Epithelial cell of proximal tubule (primary cell): ENCODE data around the gene DIO1. TPM values are rescaled to one million over a fixed set of nuclear protein-coding genes. Genes with fewer than 3 reads are reported as not detected.

Source experiments
- DNase-seq: peaks from one replicate; pipeline ENCODE4 v3.0.0-alpha.2; 2011; ENCODE audit warnings: low read depth
- H3K4me3 ChIP-seq: 2 replicates; pipeline ENCODE4 v1.5.1; 2011; ENCODE audit warnings: low read depth, mild to moderate bottlenecking, low read length
- CTCF ChIP-seq: conservative IDR thresholded peaks from 2 replicates; pipeline ENCODE4 v1.5.1; 2012; ENCODE audit warnings: low read depth, mild to moderate bottlenecking, low read length
- total RNA-seq: library from RNA; depleted of rRNA; stranded (reverse); fragments of >200 nt; gene quantifications from 2 replicates; pipeline ENCODE4 v1.2.3, GENCODE V29; 2015

The DIO1 gene
- total RNA-seq, 1 donor from 2014 or later, result not detected

- no peak overlapping the region for H3K4me3 ChIP-seq
- no peak for TF ChIP-seq CTCF
- no peak for DNase-seq
These were observed 12.1 kb downstream of the DIO1 start for GRCh38 chr1:53906121-53906520.

GRCh38 chr1:53909946-53910345 lies 16.0 kb downstream of the DIO1 start:
- H3K4me3 ChIP-seq, result no peak overlapping the region
- DNase-seq, result no peak
- no peak for TF ChIP-seq CTCF

- TF ChIP-seq CTCF, result no peak
- no peak for DNase-seq
- no peak overlapping the region for H3K4me3 ChIP-seq
These were observed 17.5 kb downstream of the DIO1 start for GRCh38 chr1:53911442-53911841.

- H3K4me3 ChIP-seq, result no peak overlapping the region
- no peak for TF ChIP-seq CTCF
- DNase-seq, result no peak
These were observed 19.5 kb downstream of the DIO1 start for GRCh38 chr1:53913352-53914033.

- DNase-seq, result no peak
- no peak overlapping the region for H3K4me3 ChIP-seq
- TF ChIP-seq CTCF, result no peak
These were observed 24.4 kb downstream of the DIO1 start for GRCh38 chr1:53918343-53918742.

GRCh38 chr1:53919675-53920066 lies 25.7 kb downstream of the DIO1 start:
- DNase-seq, result no peak
- no peak overlapping the region for H3K4me3 ChIP-seq
- TF ChIP-seq CTCF, result no peak

GRCh38 chr1:53927376-53927881 lies 33.4 kb downstream of the DIO1 start:
- no peak for DNase-seq
- H3K4me3 ChIP-seq, result no peak overlapping the region
- TF ChIP-seq CTCF, result no peak
